Stimulated activated memory B cell treated with anti-CD40 and anti-IgM and Interleukin-4, amounts not matched to agents 10 μg/mL and 1 μg/mL and 100 μg/mL, for 72 hours (primary cell): ENCODE data around the gene MMP24.
"Not testable (repeated sequence)": the region's sequence is repeated elsewhere in the genome, so short reads cannot be mapped to it uniquely, and the experiment has no call there.

Experiments
- ATAC-seq: fragments of 150-1000 bp; cut with Tn5 transposase; 2 replicates; pipeline ENCODE4 v1.10.0; 2021
- H3K27ac Mint-ChIP-seq: one replicate; pipeline ENCODE4 v1.8.0; 2022; ENCODE audit warnings: mild to moderate bottlenecking, mixed read lengths
- H3K27me3 Mint-ChIP-seq: one replicate; pipeline ENCODE4 v1.8.0; 2022; ENCODE audit warnings: mixed read lengths
- H3K36me3 Mint-ChIP-seq: one replicate; pipeline ENCODE4 v1.8.0; 2022; ENCODE audit warnings: mixed read lengths
- H3K4me1 Mint-ChIP-seq: one replicate; pipeline ENCODE4 v1.8.0; 2022; ENCODE audit warnings: mixed read lengths
- H3K4me3 Mint-ChIP-seq: one replicate; pipeline ENCODE4 v1.8.0; 2022; ENCODE audit warnings: mild to moderate bottlenecking, moderate library complexity, mixed read lengths
- H3K9me3 Mint-ChIP-seq: one replicate; pipeline ENCODE4 v1.8.0; 2022; ENCODE audit warnings: mixed read lengths

MMP24 gene

GRCh38 chr20:35312318-35312717, 85.8 kb downstream of the MMP24 start:
- Mint-ChIP-seq H3K4me3 (no peak overlapping the region), H3K36me3 (peaks cover 28% of the 10 kb centered on the region), H3K27me3 (no peaks in the 10 kb centered on the region), H3K9me3 (no peaks in the 10 kb centered on the region), H3K4me1 (peaks cover 6% of the 10 kb centered on the region), H3K27ac (no peak overlapping the region)
- no peak for ATAC-seq

GRCh38 chr20:35314816-35315631, 88.5 kb downstream of the MMP24 start:
- Mint-ChIP-seq H3K4me3 (no peak overlapping the region), H3K4me1 (peaks cover 6% of the 10 kb centered on the region)

GRCh38 chr20:35315632-35316020, 89.1 kb downstream of the MMP24 start:
- Mint-ChIP-seq H3K4me1 (peaks cover 11% of the 10 kb centered on the region), H3K27ac (peak overlapping the region; percentile 7), H3K36me3 (peaks cover 40% of the 10 kb centered on the region)
- H3K9me3 Mint-ChIP-seq, H3K27me3 Mint-ChIP-seq, ATAC-seq, H3K4me3 Mint-ChIP-seq: not testable (repeated sequence)

More at GRCh38 chr20:35314816-35315631, 88.5 kb downstream of the MMP24 start:
- Mint-ChIP-seq H3K27me3 (no peaks in the 10 kb centered on the region), H3K27ac (peak overlapping the region; percentile 7), H3K36me3 (peaks cover 34% of the 10 kb centered on the region), H3K9me3 (no peaks in the 10 kb centered on the region)
- ATAC-seq: no peak

GRCh38 chr20:35316086-35316485, 89.6 kb downstream of the MMP24 start:
- Mint-ChIP-seq H3K27ac (no peak overlapping the region), H3K4me3 (no peak overlapping the region), H3K9me3 (no peaks in the 10 kb centered on the region), H3K27me3 (no peaks in the 10 kb centered on the region), H3K36me3 (peaks cover 42% of the 10 kb centered on the region), H3K4me1 (peaks cover 14% of the 10 kb centered on the region)
- no peak for ATAC-seq

- H3K4me3 Mint-ChIP-seq: no peak overlapping the region
- ATAC-seq: no peak
- H3K9me3 Mint-ChIP-seq: no peaks in the 10 kb centered on the region
- H3K27me3 Mint-ChIP-seq: no peaks in the 10 kb centered on the region
- H3K27ac Mint-ChIP-seq: no peak overlapping the region
- peaks cover 34% of the 10 kb centered on the region for H3K36me3 Mint-ChIP-seq
- H3K4me1 Mint-ChIP-seq: peaks cover 14% of the 10 kb centered on the region
Observed at GRCh38 chr20:35317416-35318210, 91.1 kb downstream of the MMP24 start.

- Mint-ChIP-seq H3K9me3 (no peaks in the 10 kb centered on the region), H3K27ac (no peak overlapping the region), H3K27me3 (no peaks in the 10 kb centered on the region), H3K4me3 (no peak overlapping the region), H3K4me1 (peaks cover 14% of the 10 kb centered on the region), H3K36me3 (peaks cover 31% of the 10 kb centered on the region)
- ATAC-seq: no peak
Observed at GRCh38 chr20:35318502-35319157, 92.1 kb downstream of the MMP24 start.

GRCh38 chr20:35319192-35319870, 92.8 kb downstream of the MMP24 start:
- H3K27ac Mint-ChIP-seq: no peak overlapping the region
- peaks cover 28% of the 10 kb centered on the region for H3K36me3 Mint-ChIP-seq
- H3K4me3 Mint-ChIP-seq: no peak overlapping the region
- ATAC-seq: no peak
- H3K9me3 Mint-ChIP-seq: no peaks in the 10 kb centered on the region
- no peaks in the 10 kb centered on the region for H3K27me3 Mint-ChIP-seq
- H3K4me1 Mint-ChIP-seq: peaks cover 14% of the 10 kb centered on the region

GRCh38 chr20:35319871-35320197, 93.3 kb downstream of the MMP24 start:
- no peak for ATAC-seq
- no peaks in the 10 kb centered on the region for H3K27me3 Mint-ChIP-seq
- H3K4me3 Mint-ChIP-seq: no peak overlapping the region
- peaks cover 27% of the 10 kb centered on the region for H3K36me3 Mint-ChIP-seq
- no peaks in the 10 kb centered on the region for H3K9me3 Mint-ChIP-seq
- H3K27ac Mint-ChIP-seq: no peak overlapping the region
- H3K4me1 Mint-ChIP-seq: peaks cover 14% of the 10 kb centered on the region

- no peaks in the 10 kb centered on the region for H3K9me3 Mint-ChIP-seq
- no peak overlapping the region for H3K4me3 Mint-ChIP-seq
- peaks cover 27% of the 10 kb centered on the region for H3K36me3 Mint-ChIP-seq
- no peak for ATAC-seq
- H3K27me3 Mint-ChIP-seq: no peaks in the 10 kb centered on the region
- no peak overlapping the region for H3K27ac Mint-ChIP-seq
- H3K4me1 Mint-ChIP-seq: peaks cover 10% of the 10 kb centered on the region
Observed at GRCh38 chr20:35320396-35321126, 94.1 kb downstream of the MMP24 start.

GRCh38 chr20:35325401-35325800, 98.9 kb downstream of the MMP24 start:
- Mint-ChIP-seq H3K27ac (peak overlapping the region; percentile 12), H3K4me1 (peaks cover 16% of the 10 kb centered on the region), H3K36me3 (peaks cover 34% of the 10 kb centered on the region), H3K27me3 (no peaks in the 10 kb centered on the region), H3K9me3 (no peaks in the 10 kb centered on the region), H3K4me3 (no peak overlapping the region)
- ATAC-seq: no peak

- peak overlapping the region; percentile 12 for H3K27ac Mint-ChIP-seq
- ATAC-seq: peak; percentile 72
- H3K4me1 Mint-ChIP-seq: peaks cover 10% of the 10 kb centered on the region
- H3K36me3 Mint-ChIP-seq: peaks cover 27% of the 10 kb centered on the region
- no peaks in the 10 kb centered on the region for H3K27me3 Mint-ChIP-seq
- H3K9me3 Mint-ChIP-seq: no peaks in the 10 kb centered on the region
- H3K4me3 Mint-ChIP-seq: no peak overlapping the region
Observed at GRCh38 chr20:35326021-35326739, 99.7 kb downstream of the MMP24 start.
